Caco-2 (cell line): Measurements from ENCODE around the gene UBE2D3. TPM values are rescaled to one million over a fixed set of nuclear protein-coding genes. Genes with fewer than 3 reads are reported as not detected.

ENCODE experiments used
- BruUV-seq: library from RNA; stranded (reverse); fragments of 400-500 nt; replicated peaks from 2 replicates; lab custom pipeline; 2021; lab: Mats Ljungman, UMichigan
- CTCF ChIA-PET: fragments of 300-600 bp; sonication (Branson Sonifier 250); formaldehyde crosslinking; loops from one replicate; lab custom pipeline; 2022; ENCODE audit warnings: antibody characterized with exemption; lab: Charles Lee
- POLR2A ChIA-PET: fragments of 300-600 bp; sonication (Branson Sonifier 250); formaldehyde crosslinking; loops from one replicate; lab custom pipeline; 2022; ENCODE audit warnings: antibody characterized with exemption; lab: Charles Lee
- DNase-seq, 2 experiments: peaks; one replicate each; pipeline versions ENCODE4 v3.0.0 to v3.0.0-alpha.2; 2020 to 2022
- H3K27me3 ChIP-seq: replicated peaks from 2 replicates; pipeline ENCODE4 v1.6.0; 2011; ENCODE audit warnings: low read length; ENCODE audit not compliant: control insufficient read depth, insufficient read depth
- H3K36me3 ChIP-seq: 2 replicates; pipeline ENCODE4 v1.5.1; 2011; ENCODE audit warnings: low read length; ENCODE audit not compliant: control insufficient read depth, insufficient read depth
- H3K4me1 ChIP-seq: fragments of 250-450 bp; sonication (Bioruptor Pico); 2 replicates; pipeline ENCODE4 v1.5.1; 2020; ENCODE audit warnings: mild to moderate bottlenecking
- H3K4me3 ChIP-seq: 2 replicates; pipeline ENCODE4 v1.5.1; 2011; ENCODE audit warnings: low read depth, mild to moderate bottlenecking, control low read depth, low read length
- H3K9me3 ChIP-seq: fragments of 250-450 bp; sonication (Bioruptor Pico); 2 replicates; pipeline ENCODE4 v1.5.1; 2020; ENCODE audit warnings: mild to moderate bottlenecking, moderate library complexity
- H3K27ac Mint-ChIP-seq: one replicate; pipeline ENCODE4 v1.8.0; 2022; ENCODE audit warnings: mixed read lengths; ENCODE audit not compliant: unreplicated experiment
- H3K27me3 Mint-ChIP-seq: one replicate; pipeline ENCODE4 v1.8.0; 2022; ENCODE audit warnings: mixed read lengths; ENCODE audit not compliant: insufficient read depth, unreplicated experiment
- H3K36me3 Mint-ChIP-seq: one replicate; pipeline ENCODE4 v1.8.0; 2022; ENCODE audit warnings: mild to moderate bottlenecking, mixed read lengths; ENCODE audit not compliant: insufficient read depth, unreplicated experiment
- H3K4me1 Mint-ChIP-seq: one replicate; pipeline ENCODE4 v1.8.0; 2022; ENCODE audit warnings: low read depth, mixed read lengths; ENCODE audit not compliant: unreplicated experiment
- H3K4me3 Mint-ChIP-seq: one replicate; pipeline ENCODE4 v1.8.0; 2022; ENCODE audit warnings: mild to moderate bottlenecking, moderate library complexity, mixed read lengths; ENCODE audit not compliant: unreplicated experiment
- H3K9me3 Mint-ChIP-seq: one replicate; pipeline ENCODE4 v1.8.0; 2022; ENCODE audit warnings: mixed read lengths; ENCODE audit not compliant: unreplicated experiment
- CTCF ChIP-seq, 2 experiments: fragments of 200-600 bp in 1 of 2; IDR thresholded peaks; 1 replicate in 1 of 2; 2 replicates in 1 of 2; pipeline versions ENCODE4 v1.5.1 to v1.8.0; 2011 to 2022; ENCODE audit warnings: antibody characterized with exemption in 1 of 2, control low read depth in 1 of 2, inconsistent platforms in 1 of 2, low read depth in 1 of 2, low read length in 1 of 2, mild to moderate bottlenecking in 1 of 2, moderate library complexity in 1 of 2; ENCODE audit not compliant: insufficient read depth in 1 of 2, severe bottlenecking in 1 of 2, unreplicated experiment in 1 of 2
- intact Hi-C: fragments of 100-400 bp; cut with micrococcal nuclease; formaldehyde crosslinking; loops from one replicate; pipeline ENCODE4 v1.10.0; 2022; ENCODE audit not compliant: unreplicated experiment
- total RNA-seq: library from RNA; stranded (reverse); gene quantifications from 2 replicates; pipeline ENCODE4 v1.2.3, GENCODE V29; 2022

The UBE2D3 gene
- total RNA-seq, 1 experiment from 2014 or later: 305 TPM

- Histone ChIP-seq H3K27me3 (no peaks in the 10 kb centered on the region), H3K4me3 (no peak overlapping the region), H3K4me1 (no peaks in the 10 kb centered on the region; the same call in none of the 2 replicates), H3K36me3 (no peaks in the 10 kb centered on the region), H3K9me3 (no peaks in the 10 kb centered on the region)
- no peak for TF ChIP-seq CTCF (IDR thresholded peaks at IDR 0.05; ENCODE audit: insufficient read depth in 1 of 2, low read depth in 1 of 2, low read length in 1 of 2, severe bottlenecking in 1 of 2, unreplicated experiment in 1 of 2)
- ChIA-PET CTCF (no interaction called here), POLR2A (no interaction called here)
- DNase-seq: no peak
- no peaks in the 10 kb centered on the region for H3K9me3 Mint-ChIP-seq
- no TSS peak for BruUV-seq
- no peaks in the 10 kb centered on the region for H3K27me3 Mint-ChIP-seq
- no peaks in the 10 kb centered on the region for H3K36me3 Mint-ChIP-seq
- peaks cover 6% of the 10 kb centered on the region for H3K4me1 Mint-ChIP-seq
- no peak overlapping the region for H3K4me3 Mint-ChIP-seq
- H3K27ac Mint-ChIP-seq: no peak overlapping the region
- intact Hi-C loops: loop anchor here (5.0 kb wide), 1 partner anchor 242 kb away; no protein-coding TSS in a partner anchor
Measured at GRCh38 chr4:102764901-102765300, 62.5 kb downstream of the UBE2D3 start.

- ChIA-PET CTCF (interaction anchor here (1.8 kb wide), 1 partner anchor 141 kb away, joined by 6 read pairs; no protein-coding TSS in a partner anchor), POLR2A (no interaction called here)
- Histone ChIP-seq H3K36me3 (no peaks in the 10 kb centered on the region), H3K27me3 (no peaks in the 10 kb centered on the region), H3K4me3 (no peak overlapping the region), H3K9me3 (no peaks in the 10 kb centered on the region), H3K4me1 (peaks cover 7% of the 10 kb centered on the region)
- DNase-seq: no peak
- Mint-ChIP-seq H3K9me3 (no peaks in the 10 kb centered on the region), H3K27ac (no peak overlapping the region), H3K4me3 (peak overlapping the region; percentile 80), H3K36me3 (peaks cover 6% of the 10 kb centered on the region), H3K4me1 (peaks cover 19% of the 10 kb centered on the region), H3K27me3 (no peaks in the 10 kb centered on the region)
- intact Hi-C loops: loop anchor here (1.0 to 5.0 kb wide), 7 partner anchors 27 to 245 kb away; no protein-coding TSS in a partner anchor
- TF ChIP-seq CTCF (IDR thresholded peaks at IDR 0.05; ENCODE audit: insufficient read depth in 1 of 2, low read depth in 1 of 2, low read length in 1 of 2, severe bottlenecking in 1 of 2, unreplicated experiment in 1 of 2): no peak
- BruUV-seq: no TSS peak
Measured at GRCh38 chr4:102761906-102762305, 65.4 kb downstream of the UBE2D3 start.

- H3K27ac Mint-ChIP-seq: peak overlapping the region; percentile 76
- H3K36me3 ChIP-seq: no peaks in the 10 kb centered on the region
- intact Hi-C loops: loop anchor here (1.0 to 5.0 kb wide), 7 partner anchors 28 to 246 kb away; no protein-coding TSS in a partner anchor
Measured at GRCh38 chr4:102761296-102761701, 66.1 kb downstream of the UBE2D3 start.

More at GRCh38 chr4:102761296-102761701, 66.1 kb downstream of the UBE2D3 start:
- Mint-ChIP-seq H3K4me3 (peak overlapping the region; percentile 80), H3K9me3 (no peaks in the 10 kb centered on the region), H3K27me3 (no peaks in the 10 kb centered on the region), H3K4me1 (peaks cover 19% of the 10 kb centered on the region), H3K36me3 (peaks cover 6% of the 10 kb centered on the region)
- DNase-seq: no peak
- ChIA-PET POLR2A (interaction anchor here (0.6 to 1.5 kb wide), 5 partner anchors 20 to 141 kb away, joined by 3 to 19 read pairs (median 3); partner anchors contain the start of genes CISD2 and UBE2D3), CTCF (interaction anchor here (1.8 kb wide), 1 partner anchor 141 kb away, joined by 6 read pairs; no protein-coding TSS in a partner anchor)
- BruUV-seq: TSS peak; percentile 54
- TF ChIP-seq CTCF (IDR thresholded peaks at IDR 0.05; ENCODE audit: insufficient read depth in 1 of 2, low read depth in 1 of 2, low read length in 1 of 2, severe bottlenecking in 1 of 2, unreplicated experiment in 1 of 2): no peak
- Histone ChIP-seq H3K4me1 (peaks cover 7% of the 10 kb centered on the region), H3K4me3 (peak overlapping the region; percentile 83), H3K9me3 (no peaks in the 10 kb centered on the region), H3K27me3 (no peaks in the 10 kb centered on the region)
